GM10266 (cell line): ENCODE results near the gene MCEMP1.

Experiments used
- DNase-seq: peaks from one replicate; pipeline ENCODE4 v3.0.0; 2012; ENCODE audit errors: extremely low spot score
- CTCF ChIP-seq: IDR thresholded peaks from 2 replicates; pipeline ENCODE4 v1.5.1; 2012; ENCODE audit warnings: mild to moderate bottlenecking, low read depth; ENCODE audit not compliant: control insufficient read depth, insufficient read depth; ENCODE audit errors: missing control alignments

MCEMP1 gene

GRCh38 chr19:7676854-7677253, at the start of gene MCEMP1:
Gene MCEMP1 (plus strand): TSS chr19:7677090. CDS start chr19:7677121, 31 bp downstream.
- DNase-seq = no peak
- no peak for TF ChIP-seq CTCF

GRCh38 chr19:7627166-7627565, 49.7 kb upstream of the MCEMP1 start:
- no peak for DNase-seq
- TF ChIP-seq CTCF = no peak

- DNase-seq = no peak
- TF ChIP-seq CTCF = no peak
These were observed 48.1 kb upstream of the MCEMP1 start for GRCh38 chr19:7628589-7629311.

- TF ChIP-seq CTCF = no peak
These were observed 47.4 kb upstream of the MCEMP1 start, which contains the start of the genes PET100 and XAB2 for GRCh38 chr19:7629347-7630054. Gene PET100 (plus strand): TSS chr19:7629793. CDS start chr19:7629834, 41 bp downstream. Gene XAB2 (minus strand): TSS chr19:7629545. CDS start chr19:7629527, 18 bp downstream.

GRCh38 chr19:7631577-7631976, 45.3 kb upstream of the MCEMP1 start:
- no peak for DNase-seq
- no peak for TF ChIP-seq CTCF

More at GRCh38 chr19:7629347-7630054, 47.4 kb upstream of the MCEMP1 start, which contains the start of the genes PET100 and XAB2:
- DNase-seq = peak; percentile 99

- no peak for DNase-seq
- TF ChIP-seq CTCF = no peak
These were observed 44.3 kb upstream of the MCEMP1 start for GRCh38 chr19:7632340-7633203.
